Mesenchymal stem cell (in vitro differentiated cells and primary cell): ENCODE measurements around the gene CAMTA1.

Experiments used
- DNase-seq: peaks from one replicate; pipeline ENCODE4 v3.0.0-alpha.2; 2013
- H2AFZ ChIP-seq: one replicate; pipeline ENCODE4 v1.6.1; 2013; ENCODE audit warnings: low read depth, mild to moderate bottlenecking, control low read depth, inconsistent platforms, low read length, moderate library complexity
- H2AK5ac ChIP-seq: 2 replicates; pipeline ENCODE4 v1.6.1; 2013; ENCODE audit warnings: low read length, moderate library complexity, mild to moderate bottlenecking, inconsistent platforms; ENCODE audit not compliant: severe bottlenecking
- H2BK120ac ChIP-seq: one replicate; pipeline ENCODE4 v1.6.1; 2013; ENCODE audit warnings: low read depth, mild to moderate bottlenecking, inconsistent platforms, low read length, moderate library complexity
- H2BK12ac ChIP-seq, 2 experiments: one replicate each; pipeline ENCODE4 v1.6.1; 2013; ENCODE audit warnings: inconsistent platforms in 2 of 2, low read length in 2 of 2, mild to moderate bottlenecking in 2 of 2, moderate library complexity in 2 of 2, control low read depth in 1 of 2
- H2BK15ac ChIP-seq: one replicate; pipeline ENCODE4 v1.6.1; 2013; ENCODE audit warnings: mild to moderate bottlenecking, low read depth, inconsistent platforms; ENCODE audit not compliant: poor library complexity, severe bottlenecking
- H2BK5ac ChIP-seq: 2 replicates; pipeline ENCODE4 v1.6.1; 2013; ENCODE audit warnings: low read depth, mild to moderate bottlenecking, low read length, control low read depth, inconsistent platforms; ENCODE audit not compliant: poor library complexity, severe bottlenecking
- H3K14ac ChIP-seq, 2 experiments: one replicate each; pipeline ENCODE4 v1.6.1; 2013; ENCODE audit warnings: inconsistent platforms in 2 of 2, low read length in 2 of 2, control low read depth in 1 of 2, mild to moderate bottlenecking in 1 of 2, moderate library complexity in 1 of 2
- H3K18ac ChIP-seq, 2 experiments: one replicate each; pipeline ENCODE4 v1.6.1; 2013; ENCODE audit warnings: inconsistent platforms in 2 of 2, low read length in 2 of 2, control low read depth in 1 of 2, low read depth in 1 of 2, mild to moderate bottlenecking in 1 of 2
- H3K23ac ChIP-seq, 2 experiments: one replicate each; pipeline ENCODE4 v1.6.1; 2013; ENCODE audit warnings: inconsistent platforms in 2 of 2, low read length in 2 of 2, mild to moderate bottlenecking in 2 of 2, moderate library complexity in 2 of 2, control low read depth in 1 of 2
- H3K27ac ChIP-seq: 2 replicates; pipeline ENCODE4 v1.5.1; 2013; ENCODE audit warnings: mild to moderate bottlenecking, moderate library complexity, low read length, control low read depth, inconsistent platforms; ENCODE audit not compliant: poor library complexity, severe bottlenecking
- H3K27me3 ChIP-seq, 2 experiments: 2 replicates each; pipeline versions ENCODE4 v1.6.1 to v1.7.0; 2013; ENCODE audit warnings: low read length in 2 of 2, mild to moderate bottlenecking in 2 of 2, moderate library complexity in 2 of 2, control low read depth in 1 of 2, inconsistent platforms in 1 of 2; ENCODE audit not compliant: control insufficient read depth in 1 of 2, insufficient read depth in 1 of 2
- H3K36me3 ChIP-seq, 2 experiments: 2 replicates each; pipeline versions ENCODE4 v1.6.1 to v1.7.0; 2013; ENCODE audit warnings: low read length in 2 of 2, control low read depth in 1 of 2, inconsistent platforms in 1 of 2, low read depth in 1 of 2, mild to moderate bottlenecking in 1 of 2; ENCODE audit not compliant: insufficient read depth in 2 of 2, control insufficient read depth in 1 of 2
- H3K4ac ChIP-seq, 2 experiments: one replicate each; pipeline ENCODE4 v1.6.1; 2013; ENCODE audit warnings: inconsistent platforms in 2 of 2, low read length in 2 of 2, mild to moderate bottlenecking in 2 of 2, moderate library complexity in 2 of 2, control low read depth in 1 of 2, low read depth in 1 of 2
- H3K4me1 ChIP-seq: 2 replicates; pipeline ENCODE4 v1.6.1; 2013; ENCODE audit warnings: low read depth, low read length, control low read depth; ENCODE audit not compliant: control insufficient read depth, insufficient read depth
- H3K4me2 ChIP-seq: 2 replicates; pipeline ENCODE4 v1.6.1; 2013; ENCODE audit warnings: low read length, mild to moderate bottlenecking, inconsistent platforms; ENCODE audit not compliant: poor library complexity, severe bottlenecking
- H3K4me3 ChIP-seq, 2 experiments: 2 replicates each; pipeline versions ENCODE4 v1.5.1 to v1.7.0; 2013; ENCODE audit warnings: low read length in 2 of 2, mild to moderate bottlenecking in 2 of 2, control low read depth in 1 of 2, low read depth in 1 of 2; ENCODE audit not compliant: insufficient read depth in 1 of 2
- H3K79me1 ChIP-seq: replicated peaks from 2 replicates; pipeline ENCODE4 v1.6.1; 2013; ENCODE audit warnings: mild to moderate bottlenecking, control low read depth, low read length, inconsistent platforms; ENCODE audit not compliant: poor library complexity, severe bottlenecking
- H3K9ac ChIP-seq: 2 replicates; pipeline ENCODE4 v1.7.0; 2013; ENCODE audit warnings: mild to moderate bottlenecking, low read length, moderate library complexity
- H3K9me3 ChIP-seq: 2 replicates; pipeline ENCODE4 v1.7.0; 2013; ENCODE audit warnings: mild to moderate bottlenecking, low read length; ENCODE audit not compliant: control insufficient read depth
- H4K8ac ChIP-seq: one replicate; pipeline ENCODE4 v1.6.1; 2013; ENCODE audit warnings: inconsistent platforms, mild to moderate bottlenecking, low read length, moderate library complexity
- H4K91ac ChIP-seq: one replicate; pipeline ENCODE4 v1.6.1; 2013; ENCODE audit warnings: mild to moderate bottlenecking, low read length, inconsistent platforms
- WGBS: methylation state at CpG from one replicate; pipeline ENCODE4 v1.1.7; 2013; ENCODE audit warnings: mixed read lengths; 5-methylcytosine and 5-hydroxymethylcytosine counted together

The CAMTA1 gene

DNA sequence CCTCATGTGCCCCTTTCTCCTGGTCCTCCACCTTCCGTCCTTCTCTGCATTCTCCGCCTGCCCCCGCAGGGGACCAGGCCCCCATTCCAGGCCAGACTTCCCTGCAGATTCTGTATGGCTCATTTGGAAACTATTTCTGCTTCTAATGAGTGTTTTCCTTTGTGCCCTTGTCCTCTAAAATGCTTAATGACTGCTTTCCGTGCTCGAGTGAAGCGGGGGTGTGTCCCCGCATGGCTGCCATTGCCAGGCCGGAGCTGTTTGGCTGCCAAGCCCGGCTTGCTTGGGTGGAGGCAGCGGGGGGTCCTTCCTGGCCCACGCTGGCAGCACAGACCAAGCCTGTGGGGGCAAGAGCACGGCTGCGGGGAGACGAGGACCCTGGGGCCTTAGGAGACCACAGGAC is 686.6 kb downstream of the CAMTA1 start:
- peak overlapping the region; percentile 71 for H3K9ac ChIP-seq
- H2BK12ac ChIP-seq: peak overlapping the region; percentile 70 to 95
- H2BK120ac ChIP-seq: peak overlapping the region; percentile 40
- peak; percentile 83 for DNase-seq
- peak overlapping the region; percentile 87 to 88 for H3K18ac ChIP-seq
- peak overlapping the region; percentile 95 for H4K91ac ChIP-seq
- H3K4ac ChIP-seq: peak overlapping the region; percentile 75 to 76
- H3K4me2 ChIP-seq: no peak overlapping the region
- 55% methylated on average over 14 of the region's 14 CpGs for WGBS
- H3K9me3 ChIP-seq: no peaks in the 10 kb centered on the region
- H3K79me1 ChIP-seq: no peaks in the 10 kb centered on the region
- peak overlapping the region; percentile 97 for H4K8ac ChIP-seq
- H3K27ac ChIP-seq: peak overlapping the region; percentile 30
- peak overlapping the region; percentile 13 for H2BK15ac ChIP-seq
- peak overlapping the region in 1 of 2 experiments; percentile 66 for H3K14ac ChIP-seq
- H3K4me1 ChIP-seq: peaks cover 52% of the 10 kb centered on the region
- peaks cover 0 to 4% of the 10 kb centered on the region in 2 experiments for H3K36me3 ChIP-seq
- no peak overlapping the region for H3K4me3 ChIP-seq
- H3K27me3 ChIP-seq: peaks cover 0 to 9% of the 10 kb centered on the region in 2 experiments
- no peak overlapping the region for H3K23ac ChIP-seq
- H2BK5ac ChIP-seq: peak overlapping the region; percentile 14
- peak overlapping the region; percentile 66 for H2AK5ac ChIP-seq
- H2AFZ ChIP-seq: no peak overlapping the region

GRCh38 chr1:7473223-7474142 is 688.2 kb downstream of the CAMTA1 start:
- H3K36me3 ChIP-seq: no peaks in the 10 kb centered on the region
- 94% methylated on average over 13 of the region's 13 CpGs for WGBS
- H2AK5ac ChIP-seq: peak overlapping the region; percentile 58
- H3K4me3 ChIP-seq: no peak overlapping the region
- H2AFZ ChIP-seq: peak overlapping the region; percentile 48
- no peaks in the 10 kb centered on the region for H3K9me3 ChIP-seq
- H4K91ac ChIP-seq: peak overlapping the region; percentile 41
- peaks cover 50% of the 10 kb centered on the region for H3K4me1 ChIP-seq
- no peak for DNase-seq
- H3K23ac ChIP-seq: no peak overlapping the region
- H2BK15ac ChIP-seq: no peak overlapping the region
- H3K4ac ChIP-seq: peak overlapping the region; percentile 24 to 26
- no peak overlapping the region for H3K4me2 ChIP-seq
- peak overlapping the region; percentile 7 to 16 for H3K18ac ChIP-seq
- H3K27ac ChIP-seq: no peak overlapping the region
- no peak overlapping the region for H2BK5ac ChIP-seq
- H4K8ac ChIP-seq: no peak overlapping the region
- H2BK12ac ChIP-seq: peak overlapping the region in 1 of 2 experiments; percentile 42
- no peak overlapping the region for H2BK120ac ChIP-seq
- H3K9ac ChIP-seq: no peak overlapping the region
- no peak overlapping the region for H3K14ac ChIP-seq
- H3K79me1 ChIP-seq: no peaks in the 10 kb centered on the region
- H3K27me3 ChIP-seq: peaks cover 0 to 16% of the 10 kb centered on the region in 2 experiments

DNA sequence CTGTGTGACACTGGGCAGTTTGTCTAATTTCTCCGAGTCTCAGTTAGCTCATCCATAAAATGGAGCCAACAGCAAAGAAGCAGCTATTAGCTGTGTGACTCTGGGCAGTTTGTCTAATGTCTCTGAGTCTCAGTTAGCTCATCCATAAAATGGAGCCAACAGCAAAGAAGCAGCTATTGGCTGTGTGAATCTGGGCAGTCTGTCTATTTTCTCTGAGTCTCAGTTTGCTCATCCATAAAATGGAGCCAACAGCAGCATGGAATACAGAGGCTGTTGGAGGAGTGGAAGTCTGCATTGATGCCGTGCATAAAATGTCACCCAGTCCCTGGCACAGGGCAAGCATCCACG is 688.9 kb downstream of the CAMTA1 start:
- Histone ChIP-seq H3K36me3 (no peaks in the 10 kb centered on the region), H2BK15ac (no peak overlapping the region), H2AK5ac (no peak overlapping the region), H3K9me3 (no peaks in the 10 kb centered on the region), H3K27ac (no peak overlapping the region), H3K23ac (no peak overlapping the region), H3K4me3 (no peak overlapping the region), H4K91ac (no peak overlapping the region), H3K27me3 (peaks cover 0 to 16% of the 10 kb centered on the region in 2 experiments), H3K4ac (no peak overlapping the region), H2BK120ac (no peak overlapping the region), H2AFZ (no peak overlapping the region), H3K79me1 (no peaks in the 10 kb centered on the region), H3K14ac (no peak overlapping the region), H3K4me1 (peaks cover 50% of the 10 kb centered on the region), H3K4me2 (no peak overlapping the region), H4K8ac (no peak overlapping the region), H3K9ac (no peak overlapping the region), H2BK12ac (peak overlapping the region in 1 of 2 experiments; percentile 42), H2BK5ac (no peak overlapping the region), H3K18ac (no peak overlapping the region)
- WGBS: 93% methylated on average over 3 of the region's 3 CpGs
- DNase-seq: no peak

- Histone ChIP-seq H2BK120ac (no peak overlapping the region), H4K91ac (peak overlapping the region; percentile 2), H3K9ac (no peak overlapping the region), H3K4ac (no peak overlapping the region), H3K4me2 (no peak overlapping the region), H3K27me3 (peaks cover 0 to 16% of the 10 kb centered on the region in 2 experiments), H2BK12ac (peak overlapping the region in 1 of 2 experiments; percentile 73), H2AFZ (no peak overlapping the region), H3K23ac (no peak overlapping the region), H4K8ac (peak overlapping the region; percentile 12), H3K14ac (no peak overlapping the region), H3K4me1 (peaks cover 43% of the 10 kb centered on the region), H3K4me3 (no peak overlapping the region), H3K79me1 (no peaks in the 10 kb centered on the region), H3K36me3 (no peaks in the 10 kb centered on the region), H3K18ac (no peak overlapping the region), H2BK15ac (no peak overlapping the region), H2BK5ac (no peak overlapping the region), H3K9me3 (no peaks in the 10 kb centered on the region), H3K27ac (no peak overlapping the region), H2AK5ac (peak overlapping the region; percentile 21)
- DNase-seq: no peak
- 88% methylated on average over 13 of the region's 13 CpGs for WGBS
Observed at GRCh38 chr1:7474786-7475502, 689.7 kb downstream of the CAMTA1 start.
